Measurements from ENCODE around the gene SHROOM1. TPM values are rescaled to one million over a fixed set of nuclear protein-coding genes. Genes with fewer than 3 reads are reported as not detected.

The SHROOM1 gene
- total and polyA plus RNA-seq, 2 experiments from 2014 or later: 2.5 to 5.4 TPM

- TF ChIP-seq, protein P1, sequence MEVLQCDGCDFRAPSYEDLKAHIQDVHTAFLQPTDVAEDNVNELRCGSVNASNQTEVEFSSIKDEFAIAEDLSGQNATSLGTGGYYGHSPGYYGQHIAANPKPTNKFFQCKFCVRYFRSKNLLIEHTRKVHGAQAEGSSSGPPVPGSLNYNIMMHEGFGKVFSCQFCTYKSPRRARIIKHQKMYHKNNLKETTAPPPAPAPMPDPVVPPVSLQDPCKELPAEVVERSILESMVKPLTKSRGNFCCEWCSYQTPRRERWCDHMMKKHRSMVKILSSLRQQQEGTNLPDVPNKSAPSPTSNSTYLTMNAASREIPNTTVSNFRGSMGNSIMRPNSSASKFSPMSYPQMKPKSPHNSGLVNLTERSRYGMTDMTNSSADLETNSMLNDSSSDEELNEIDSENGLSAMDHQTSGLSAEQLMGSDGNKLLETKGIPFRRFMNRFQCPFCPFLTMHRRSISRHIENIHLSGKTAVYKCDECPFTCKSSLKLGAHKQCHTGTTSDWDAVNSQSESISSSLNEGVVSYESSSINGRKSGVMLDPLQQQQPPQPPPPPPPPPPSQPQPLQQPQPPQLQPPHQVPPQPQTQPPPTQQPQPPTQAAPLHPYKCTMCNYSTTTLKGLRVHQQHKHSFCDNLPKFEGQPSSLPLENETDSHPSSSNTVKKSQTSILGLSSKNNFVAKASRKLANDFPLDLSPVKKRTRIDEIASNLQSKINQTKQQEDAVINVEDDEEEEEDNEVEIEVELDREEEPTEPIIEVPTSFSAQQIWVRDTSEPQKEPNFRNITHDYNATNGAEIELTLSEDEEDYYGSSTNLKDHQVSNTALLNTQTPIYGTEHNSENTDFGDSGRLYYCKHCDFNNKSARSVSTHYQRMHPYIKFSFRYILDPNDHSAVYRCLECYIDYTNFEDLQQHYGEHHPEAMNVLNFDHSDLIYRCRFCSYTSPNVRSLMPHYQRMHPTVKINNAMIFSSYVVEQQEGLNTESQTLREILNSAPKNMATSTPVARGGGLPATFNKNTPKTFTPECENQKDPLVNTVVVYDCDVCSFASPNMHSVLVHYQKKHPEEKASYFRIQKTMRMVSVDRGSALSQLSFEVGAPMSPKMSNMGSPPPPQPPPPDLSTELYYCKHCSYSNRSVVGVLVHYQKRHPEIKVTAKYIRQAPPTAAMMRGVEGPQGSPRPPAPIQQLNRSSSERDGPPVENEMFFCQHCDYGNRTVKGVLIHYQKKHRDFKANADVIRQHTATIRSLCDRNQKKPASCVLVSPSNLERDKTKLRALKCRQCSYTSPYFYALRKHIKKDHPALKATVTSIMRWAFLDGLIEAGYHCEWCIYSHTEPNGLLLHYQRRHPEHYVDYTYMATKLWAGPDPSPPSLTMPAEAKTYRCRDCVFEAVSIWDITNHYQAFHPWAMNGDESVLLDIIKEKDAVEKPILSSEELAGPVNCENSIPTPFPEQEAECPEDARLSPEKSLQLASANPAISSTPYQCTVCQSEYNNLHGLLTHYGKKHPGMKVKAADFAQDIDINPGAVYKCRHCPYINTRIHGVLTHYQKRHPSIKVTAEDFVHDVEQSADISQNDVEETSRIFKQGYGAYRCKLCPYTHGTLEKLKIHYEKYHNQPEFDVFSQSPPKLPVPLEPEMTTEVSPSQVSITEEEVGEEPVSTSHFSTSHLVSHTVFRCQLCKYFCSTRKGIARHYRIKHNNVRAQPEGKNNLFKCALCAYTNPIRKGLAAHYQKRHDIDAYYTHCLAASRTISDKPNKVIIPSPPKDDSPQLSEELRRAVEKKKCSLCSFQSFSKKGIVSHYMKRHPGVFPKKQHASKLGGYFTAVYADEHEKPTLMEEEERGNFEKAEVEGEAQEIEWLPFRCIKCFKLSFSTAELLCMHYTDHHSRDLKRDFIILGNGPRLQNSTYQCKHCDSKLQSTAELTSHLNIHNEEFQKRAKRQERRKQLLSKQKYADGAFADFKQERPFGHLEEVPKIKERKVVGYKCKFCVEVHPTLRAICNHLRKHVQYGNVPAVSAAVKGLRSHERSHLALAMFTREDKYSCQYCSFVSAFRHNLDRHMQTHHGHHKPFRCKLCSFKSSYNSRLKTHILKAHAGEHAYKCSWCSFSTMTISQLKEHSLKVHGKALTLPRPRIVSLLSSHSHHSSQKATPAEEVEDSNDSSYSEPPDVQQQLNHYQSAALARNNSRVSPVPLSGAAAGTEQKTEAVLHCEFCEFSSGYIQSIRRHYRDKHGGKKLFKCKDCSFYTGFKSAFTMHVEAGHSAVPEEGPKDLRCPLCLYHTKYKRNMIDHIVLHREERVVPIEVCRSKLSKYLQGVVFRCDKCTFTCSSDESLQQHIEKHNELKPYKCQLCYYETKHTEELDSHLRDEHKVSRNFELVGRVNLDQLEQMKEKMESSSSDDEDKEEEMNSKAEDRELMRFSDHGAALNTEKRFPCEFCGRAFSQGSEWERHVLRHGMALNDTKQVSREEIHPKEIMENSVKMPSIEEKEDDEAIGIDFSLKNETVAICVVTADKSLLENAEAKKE (CRISPR knock-in tag; IDR thresholded peaks at IDR 0.05): no peak
- TF ChIP-seq CREB1 (CRISPR knock-in tag; IDR thresholded peaks at IDR 0.05; ENCODE audit: low read depth) (no peak; the same call in 1 of the 2 replicates), JUNB (IDR thresholded peaks at IDR 0.05; ENCODE audit: unreplicated experiment) (no peak), STAT1 (IDR thresholded peaks at IDR 0.05; ENCODE audit: unreplicated experiment) (no peak)
Measured at GRCh38 chr5:132822650-132823480, 7.6 kb downstream of the SHROOM1 start (continued).

DNA sequence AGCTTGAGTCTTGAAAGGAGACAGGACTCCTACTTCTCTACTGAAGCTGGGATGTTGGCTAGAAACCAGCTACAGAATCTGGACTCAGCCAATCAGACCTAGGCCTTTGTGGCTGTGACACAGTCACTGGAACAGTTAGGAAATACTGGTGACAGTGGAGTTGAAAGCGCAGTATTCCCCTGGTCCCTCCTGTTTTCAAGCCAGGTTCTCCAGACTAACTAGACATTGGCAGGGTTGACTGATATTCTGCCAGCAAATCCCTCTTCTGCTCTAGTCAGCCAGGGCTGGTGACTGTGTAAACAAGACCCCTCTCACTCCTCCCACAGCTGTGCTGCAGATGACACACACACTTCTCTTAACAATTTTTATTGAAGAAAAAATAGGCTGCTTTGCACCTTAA lies 8.7 kb downstream of the SHROOM1 start:
- Histone ChIP-seq H3K4me1 (ENCODE audit: insufficient read depth) (peaks cover 19% of the 10 kb centered on the region), H3K27me3 (ENCODE audit: insufficient read depth) (peaks cover 69% of the 10 kb centered on the region), H3K4me3 (no peak overlapping the region), H3F3A (replicated peaks; ENCODE audit: low read depth) (peaks cover 20% of the 10 kb centered on the region), H3K36me3 (ENCODE audit: insufficient read depth) (no peaks in the 10 kb centered on the region), H2AFZ (no peak overlapping the region), H3K9me2 (ENCODE audit: insufficient read depth) (no peaks in the 10 kb centered on the region), H3K79me2 (replicated peaks; ENCODE audit: insufficient read depth) (no peaks in the 10 kb centered on the region), H3K4me2 (no peak overlapping the region), H3K27ac (ENCODE audit: low read depth) (no peak overlapping the region), H4K20me1 (replicated peaks; ENCODE audit: insufficient read depth) (no peaks in the 10 kb centered on the region; the same call in 1 of the 2 replicates)
- peaks cover 16% of the 10 kb centered on the region for H3K4me1 Mint-ChIP-seq
- no peak overlapping the region for H3K4me3 Mint-ChIP-seq
- DNase-seq (ENCODE audit: low spot score): no peak
- no peak for ATAC-seq
- peaks cover 28% of the 10 kb centered on the region for H3K27me3 Mint-ChIP-seq (ENCODE audit: insufficient read depth, low read depth, poor library complexity)
- no peaks in the 10 kb centered on the region for H3K9me3 Mint-ChIP-seq
- no peak overlapping the region for H3K27ac Mint-ChIP-seq
- peaks cover 3% of the 10 kb centered on the region; the same call in 2 of the 3 replicates for H3K36me3 Mint-ChIP-seq (ENCODE audit: low read depth)
- TF ChIP-seq, protein P1 (CRISPR knock-in tag; IDR thresholded peaks at IDR 0.05): no peak
- TF ChIP-seq STAT1 (IDR thresholded peaks at IDR 0.05; ENCODE audit: unreplicated experiment) (no peak), POLR2AphosphoS5 (IDR thresholded peaks at IDR 0.05; ENCODE audit: low read depth) (no peak)
